SH-SY5Y (cell line): ENCODE results near the gene MCM9.

ENCODE experiments used
- GATA2 ChIP-seq: IDR thresholded peaks from 2 replicates; pipeline ENCODE4 v1.6.1; 2011; ENCODE audit warnings: mild to moderate bottlenecking, low read depth, low read length
- GATA3 ChIP-seq: IDR thresholded peaks from 2 replicates; pipeline ENCODE4 v1.6.1; 2011; ENCODE audit warnings: low read depth, mild to moderate bottlenecking, low read length, moderate library complexity

GRCh38 chr6:118782651-118783050 lies 152.3 kb downstream of the MCM9 start:
- no peak for TF ChIP-seq GATA2
- TF ChIP-seq GATA3: no peak
